CD4-positive, alpha-beta T cell treated with Interleukin-17A for 1 hour (primary cell): ENCODE data around the gene PI4KA.

Experiments
- DNase-seq: peaks from one replicate; pipeline ENCODE4 v3.0.0-alpha.2; 2020

Gene PI4KA

DNA sequence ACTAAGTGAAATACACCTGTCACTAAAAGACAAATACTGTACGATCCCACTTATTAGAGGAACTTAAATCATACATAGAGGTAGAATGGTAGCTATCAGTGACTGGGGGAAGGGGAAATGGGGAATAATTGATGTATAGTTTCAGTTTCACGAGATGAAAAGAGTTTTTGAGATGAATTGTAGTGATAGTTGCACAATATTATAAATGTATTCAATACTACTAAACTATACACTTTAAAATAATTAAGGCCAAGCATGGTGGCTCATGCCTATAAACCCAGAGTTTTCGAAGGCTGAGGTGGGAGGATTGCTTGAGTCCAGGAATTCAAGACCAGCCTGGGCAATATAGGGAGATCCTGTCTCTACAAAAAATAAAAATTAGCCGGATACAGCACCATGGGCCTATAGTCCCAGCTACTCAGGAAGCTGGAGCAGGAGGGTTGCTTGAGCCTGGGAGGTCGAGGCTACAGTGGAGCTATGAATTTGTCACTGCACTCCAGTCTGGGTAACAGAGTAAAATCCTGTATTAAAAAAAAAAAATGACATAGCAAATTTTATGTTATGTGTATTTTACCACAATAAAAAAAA lies 44.3 kb downstream of the PI4KA start:
- no peak for DNase-seq

DNA sequence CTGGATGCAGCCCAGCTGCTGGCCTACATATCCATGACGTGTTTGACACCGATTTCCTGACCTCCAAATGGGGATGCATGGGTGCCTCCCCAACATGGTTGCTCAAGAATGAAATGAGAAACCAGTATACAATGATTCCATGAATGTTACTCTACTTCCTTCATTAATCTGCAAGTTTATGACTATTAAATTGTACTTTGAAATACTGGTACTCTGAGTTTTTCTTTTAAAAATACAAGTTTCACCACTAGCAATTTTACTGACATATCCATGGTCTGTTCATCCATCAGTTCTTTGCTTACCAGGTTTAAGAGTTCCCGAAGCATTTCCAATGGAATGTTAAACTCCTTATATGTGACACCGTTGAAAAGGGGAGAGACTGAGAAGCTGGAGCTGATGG lies 45.6 kb downstream of the PI4KA start:
- DNase-seq = no peak

DNA sequence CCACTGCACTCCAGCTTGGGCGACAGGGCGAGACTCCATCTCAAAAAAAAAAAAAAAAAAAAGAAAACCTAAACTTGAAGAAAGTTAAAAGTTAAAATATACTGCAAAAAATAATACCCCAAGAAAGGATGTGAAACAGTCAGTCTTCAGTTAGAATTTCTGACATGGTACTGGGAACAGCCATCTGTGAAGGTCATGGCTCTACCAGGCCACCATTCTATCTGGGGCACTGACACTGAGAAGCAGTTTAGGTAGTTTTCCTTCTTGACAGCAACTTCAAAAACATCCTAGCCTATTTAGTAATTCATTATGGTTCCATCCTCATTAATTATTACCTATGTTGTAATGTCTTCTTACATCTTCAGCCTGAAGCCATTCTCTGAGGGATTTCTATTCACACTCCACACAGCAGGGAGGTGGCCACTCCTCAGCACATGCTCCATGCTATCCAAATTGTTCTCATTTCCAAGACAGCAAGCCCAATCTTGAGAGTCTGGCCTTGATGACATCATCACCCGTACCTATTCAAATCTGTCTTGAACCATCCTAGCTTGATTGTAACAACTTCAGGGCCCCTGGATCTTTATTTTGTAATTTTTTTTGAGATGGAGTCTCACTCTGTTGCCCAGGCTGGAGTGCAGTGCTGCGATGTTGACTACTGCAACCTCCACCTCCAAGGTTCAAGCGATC lies 46.5 kb downstream of the PI4KA start:
- DNase-seq = no peak

DNA sequence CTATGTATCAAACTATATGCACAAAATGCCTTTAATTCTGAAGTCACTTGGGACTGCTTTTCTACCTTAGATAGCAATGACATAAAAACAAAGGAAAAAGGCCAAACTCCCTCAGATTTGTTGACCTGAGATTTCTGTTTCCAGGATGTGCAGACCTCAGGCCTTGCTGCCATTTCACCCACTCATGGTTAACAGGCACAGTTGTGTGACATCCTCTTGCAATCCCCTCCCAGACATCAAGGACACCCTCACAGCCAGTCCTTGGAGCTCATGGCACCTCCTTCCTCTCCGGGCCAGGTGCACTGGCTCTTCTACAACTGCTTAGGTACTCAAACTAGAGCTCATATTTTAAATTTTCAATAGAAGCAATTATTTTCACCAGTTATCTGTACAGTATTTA lies 47.4 kb downstream of the PI4KA start:
- DNase-seq = no peak

DNA sequence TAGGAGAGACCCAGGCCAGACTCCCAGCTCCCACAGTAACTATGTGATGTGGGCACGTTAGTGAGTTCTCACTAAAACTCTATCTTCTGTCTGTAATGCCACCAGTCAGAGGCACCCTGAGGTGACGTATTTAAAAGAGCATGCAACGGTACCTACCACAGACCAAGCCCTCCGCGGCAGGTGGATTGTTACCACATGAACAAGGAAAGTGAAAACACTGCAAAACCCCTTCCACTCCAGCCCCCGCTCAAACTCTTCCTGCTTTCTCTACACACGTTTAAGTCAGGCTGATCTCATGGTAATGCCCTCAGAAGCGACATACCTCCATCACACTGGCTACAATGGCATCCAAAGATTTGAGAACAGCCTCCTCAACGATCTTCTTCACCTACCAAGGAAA lies 48.0 kb downstream of the PI4KA start:
- DNase-seq = peak; percentile 30

DNA sequence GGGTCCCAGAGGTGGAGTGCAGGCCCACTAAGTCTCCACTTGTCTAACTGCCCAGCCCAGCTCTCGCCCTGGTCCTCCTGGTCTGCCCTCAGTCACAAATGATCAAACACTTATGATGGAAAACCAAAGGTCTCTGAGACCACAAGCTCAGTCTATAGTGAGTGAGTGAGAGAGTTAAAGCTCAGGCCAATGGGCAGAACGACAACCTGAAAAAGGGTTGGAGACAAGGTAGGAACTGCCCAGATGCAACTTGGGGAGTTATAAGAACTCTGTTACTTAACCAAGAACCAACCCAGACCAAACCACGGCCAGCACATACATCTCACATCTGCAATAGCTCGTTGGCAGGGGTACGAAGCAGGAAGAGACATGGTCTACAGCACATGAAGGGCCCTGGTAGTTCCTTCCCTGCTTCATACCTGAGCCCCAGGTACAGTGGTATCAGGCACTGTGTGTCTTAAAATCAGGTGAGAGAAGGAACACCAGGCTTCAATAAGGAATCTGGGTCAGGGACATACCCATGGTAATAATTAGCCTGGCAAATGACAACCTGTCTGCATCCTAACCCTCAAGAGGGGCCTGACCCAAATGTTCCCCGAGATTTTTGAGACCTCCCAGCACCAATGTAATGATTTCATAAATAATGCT lies 48.9 kb downstream of the PI4KA start:
- DNase-seq = no peak

DNA sequence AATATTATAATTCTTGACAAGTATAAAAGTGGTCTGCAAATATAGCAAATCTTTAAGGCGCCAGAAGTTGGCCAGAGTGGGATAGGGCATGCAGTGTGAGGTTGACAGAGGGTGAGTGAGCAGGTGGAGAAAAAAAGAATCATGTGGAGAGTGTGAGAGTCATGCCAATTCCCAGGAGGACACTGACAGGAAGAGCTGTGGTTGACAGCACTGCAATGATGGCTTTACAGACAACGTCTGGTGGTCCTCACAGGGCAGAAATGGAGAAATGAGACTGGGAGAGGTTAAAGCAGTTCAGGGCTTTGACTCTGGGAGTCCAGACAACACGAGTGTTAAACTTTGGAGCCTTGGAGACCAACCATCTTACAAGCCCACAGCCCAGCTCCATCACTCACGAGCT lies 49.8 kb downstream of the PI4KA start:
- DNase-seq = no peak

DNA sequence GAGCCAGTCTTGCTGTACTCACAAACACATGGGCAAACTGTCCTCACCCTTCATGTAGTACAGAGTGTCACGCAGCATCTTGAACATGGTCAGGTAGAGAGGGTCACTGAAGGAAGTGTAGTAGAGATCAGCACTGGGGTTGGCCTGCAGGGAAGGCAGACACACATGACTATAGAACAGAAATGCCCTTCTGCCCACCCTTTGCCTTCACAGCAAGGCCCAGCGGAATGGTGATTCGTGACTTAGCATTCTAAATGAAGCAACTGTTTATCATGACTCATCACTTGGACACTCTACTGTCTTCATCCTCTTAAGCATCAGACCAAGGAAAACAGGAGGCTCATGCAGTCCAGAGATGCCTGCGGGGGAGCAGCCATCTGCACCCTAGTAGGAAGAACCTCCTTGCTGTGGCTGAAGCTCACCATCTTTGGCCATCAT lies 51.3 kb downstream of the PI4KA start:
- no peak for DNase-seq

DNA sequence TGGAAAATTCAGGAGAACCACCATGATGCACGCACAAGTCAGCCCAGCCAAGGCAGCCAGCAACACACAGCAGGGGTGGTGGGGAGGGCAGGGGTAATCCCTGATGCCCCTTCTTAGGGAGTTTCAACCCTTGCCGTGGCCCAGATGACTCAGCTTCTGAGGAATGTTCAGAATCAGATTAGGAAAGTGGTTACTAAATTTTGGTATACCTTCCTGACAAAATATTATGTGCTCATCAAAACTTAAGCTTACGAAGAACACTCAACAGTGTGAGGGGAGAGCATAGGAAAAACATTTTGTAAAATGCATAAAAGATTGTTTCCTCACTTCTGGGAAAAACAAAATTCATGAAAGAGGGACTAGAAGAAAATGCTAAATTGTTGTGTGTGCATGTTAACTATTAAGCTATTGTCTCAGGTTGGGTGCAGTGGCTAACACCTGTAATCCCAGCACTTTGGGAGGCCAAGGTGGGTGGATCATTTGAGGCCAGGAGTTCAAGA lies 52.6 kb downstream of the PI4KA start:
- DNase-seq = no peak

DNA sequence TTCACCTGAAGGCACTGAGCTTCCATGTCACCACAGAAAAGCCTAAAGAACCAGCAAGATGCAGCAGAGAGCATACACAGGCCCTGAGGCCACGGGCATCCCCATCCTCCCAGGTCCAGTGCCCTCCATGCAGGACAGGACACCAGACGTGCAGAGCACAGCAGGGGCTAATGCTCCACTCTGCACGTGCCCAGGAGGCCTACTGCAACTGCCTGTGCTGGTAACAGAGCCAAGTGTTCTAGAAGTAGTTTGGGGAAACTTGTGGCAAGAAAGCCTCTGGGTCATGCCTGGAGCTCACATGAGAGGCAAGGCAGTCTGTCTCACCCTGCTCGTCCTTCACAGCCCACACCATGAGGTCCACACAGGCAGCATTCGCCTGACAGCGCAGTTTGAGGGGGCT lies 54.0 kb downstream of the PI4KA start:
- DNase-seq = no peak

DNA sequence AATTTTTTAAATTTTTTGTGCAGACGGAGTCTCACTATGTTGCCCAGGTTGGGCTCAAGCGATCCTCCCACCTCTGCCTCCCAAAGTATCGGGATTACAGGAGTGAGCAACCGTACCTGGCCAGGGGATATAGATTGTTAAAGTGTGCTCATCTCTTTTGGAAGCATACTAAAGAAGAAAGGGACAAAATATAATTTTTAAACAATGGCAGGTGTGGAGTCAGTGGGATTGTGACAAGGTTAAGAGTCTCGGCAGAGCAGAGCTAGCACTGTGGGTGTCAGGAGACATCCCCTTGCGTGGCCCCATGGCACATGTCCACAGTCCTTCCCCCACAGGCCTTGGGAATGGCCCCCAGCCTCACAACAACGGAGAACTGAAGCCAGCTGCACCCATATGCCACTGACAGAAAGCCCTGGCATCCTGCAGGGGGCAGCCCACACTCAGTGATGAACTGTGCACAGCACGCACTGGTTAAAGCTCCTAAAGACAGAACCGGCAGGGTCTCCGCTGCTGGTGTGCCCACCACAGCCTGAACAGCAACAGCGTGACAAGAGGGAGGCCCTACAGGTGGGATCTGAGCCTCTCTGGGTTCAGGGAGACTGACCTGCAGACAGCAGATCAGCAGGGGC lies 54.8 kb downstream of the PI4KA start:
- peak; percentile 27 for DNase-seq

DNA sequence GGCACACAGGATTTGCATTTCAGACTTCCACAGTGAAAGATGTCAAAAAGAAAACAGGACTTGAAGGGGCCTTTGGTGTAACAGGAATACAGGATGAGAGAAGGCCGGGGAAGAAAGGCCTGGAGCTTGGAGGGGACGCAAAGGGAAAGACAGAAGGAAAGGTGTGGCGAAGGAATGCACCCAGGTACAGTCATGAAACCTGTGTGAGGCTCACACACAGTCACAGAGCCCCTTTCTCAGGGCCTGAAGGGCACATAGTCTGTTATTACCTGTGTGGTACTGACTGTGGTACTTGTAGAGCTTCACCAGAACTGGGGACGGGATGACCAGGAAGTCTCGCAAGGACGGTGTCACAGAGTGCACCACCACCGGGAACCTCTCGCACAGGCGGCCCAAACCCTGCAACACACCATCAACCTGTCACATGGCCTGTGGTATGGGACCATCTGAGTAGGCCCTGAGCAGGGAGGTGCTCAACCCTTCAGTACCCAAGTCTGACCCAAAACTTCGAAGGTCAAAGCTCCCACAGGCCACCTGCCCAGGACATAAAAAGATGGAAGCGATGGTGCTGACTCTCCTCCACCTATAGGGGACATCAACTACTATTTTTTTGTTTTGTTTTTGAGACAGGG lies 55.6 kb downstream of the PI4KA start:
- DNase-seq = no peak

DNA sequence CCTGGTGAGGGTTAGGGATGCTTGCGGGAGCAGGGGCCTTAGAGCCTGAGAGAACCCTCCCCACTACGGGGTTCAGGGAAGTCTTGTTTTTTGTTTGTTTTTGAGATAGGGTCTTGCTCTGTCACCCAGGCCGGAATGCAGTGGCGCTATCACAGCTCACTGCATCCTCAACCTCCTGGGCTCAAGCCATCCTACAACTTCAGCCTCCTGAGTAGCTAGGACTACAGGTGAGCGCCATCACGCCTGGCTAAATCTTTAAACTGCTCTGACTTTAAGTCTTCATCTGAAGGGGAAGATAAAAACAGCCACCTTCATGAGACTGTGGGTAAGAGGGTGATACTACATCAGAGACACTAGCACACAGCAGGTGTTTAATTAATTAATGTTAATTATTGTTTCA lies 56.2 kb downstream of the PI4KA start:
- no peak for DNase-seq

DNA sequence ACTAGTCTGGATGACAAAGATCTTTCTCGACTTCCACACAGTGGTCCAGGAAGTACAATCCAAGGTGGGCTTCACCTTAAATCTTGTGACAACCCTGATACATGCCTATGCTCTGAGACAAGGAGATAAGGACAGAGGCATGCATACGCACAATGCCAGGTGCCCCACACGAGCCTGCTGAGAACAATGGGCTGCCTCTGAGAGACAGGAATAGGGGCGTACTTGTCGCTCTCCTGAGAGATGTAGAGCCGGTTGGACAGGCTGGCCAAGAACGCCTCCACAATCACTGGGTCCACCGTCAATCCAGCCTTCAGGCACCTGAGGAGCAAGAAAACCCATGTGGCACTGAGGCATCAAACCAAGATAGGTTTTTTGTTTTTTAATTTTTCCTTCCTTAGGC lies 59.2 kb downstream of the PI4KA start:
- DNase-seq = no peak

DNA sequence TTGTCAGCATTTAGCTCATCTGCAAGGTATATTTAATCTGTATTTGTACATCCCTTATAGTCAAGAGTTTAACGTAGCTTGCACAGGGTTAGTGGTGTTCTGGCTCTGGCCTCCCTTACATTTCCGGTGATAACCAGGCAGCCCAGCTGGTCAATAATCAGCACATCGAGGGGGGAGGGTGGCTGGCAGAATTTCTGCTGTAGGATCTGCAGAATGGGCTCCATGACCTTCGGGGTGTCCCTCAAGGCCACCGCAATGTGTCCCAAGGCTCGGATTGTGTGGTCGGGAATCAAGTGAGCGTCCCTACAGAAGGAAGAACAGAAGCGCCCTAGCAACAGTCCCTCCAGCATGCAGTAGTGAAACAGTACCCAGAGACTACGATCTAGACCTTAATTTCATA lies 59.6 kb downstream of the PI4KA start:
- DNase-seq = no peak

DNA sequence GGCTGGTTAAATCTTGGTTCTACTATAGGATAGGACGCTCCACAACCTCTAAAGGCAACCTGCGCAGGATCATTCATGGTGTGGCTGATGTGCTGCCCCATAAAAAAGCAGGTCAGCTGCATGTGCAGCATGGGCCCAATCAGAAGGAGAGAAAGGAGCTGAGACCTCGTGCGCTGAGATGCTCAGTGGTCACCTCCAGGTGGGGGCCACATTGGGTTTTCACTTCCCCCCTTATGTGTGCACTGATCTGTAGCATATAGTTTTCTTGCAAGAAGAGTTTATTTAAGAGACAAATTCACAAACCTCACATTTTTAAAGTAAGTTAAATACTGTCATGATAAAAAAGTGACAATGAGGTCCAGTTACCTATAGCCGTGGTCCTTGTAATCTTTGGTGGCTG lies 60.4 kb downstream of the PI4KA start:
- no peak for DNase-seq

DNA sequence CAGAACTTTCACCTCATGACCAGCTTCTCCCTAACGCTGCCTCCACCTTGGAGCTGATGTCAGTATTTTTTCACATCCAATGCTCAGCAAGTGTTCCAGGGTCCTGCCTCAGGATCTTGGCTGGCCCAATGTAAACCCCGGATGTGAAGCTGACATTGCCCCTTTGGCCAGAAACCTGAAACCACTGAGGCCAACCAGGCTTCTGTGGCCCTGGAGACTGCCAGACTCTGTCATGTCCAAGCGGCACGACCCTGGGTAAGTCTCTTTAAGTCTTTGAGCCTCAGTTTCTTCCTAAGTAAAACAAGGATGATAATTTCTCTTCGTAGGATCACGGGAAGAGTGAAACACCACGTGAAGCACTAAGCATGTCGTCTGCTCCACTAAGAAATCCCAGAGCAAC lies 61.9 kb downstream of the PI4KA start:
- DNase-seq = no peak

DNA sequence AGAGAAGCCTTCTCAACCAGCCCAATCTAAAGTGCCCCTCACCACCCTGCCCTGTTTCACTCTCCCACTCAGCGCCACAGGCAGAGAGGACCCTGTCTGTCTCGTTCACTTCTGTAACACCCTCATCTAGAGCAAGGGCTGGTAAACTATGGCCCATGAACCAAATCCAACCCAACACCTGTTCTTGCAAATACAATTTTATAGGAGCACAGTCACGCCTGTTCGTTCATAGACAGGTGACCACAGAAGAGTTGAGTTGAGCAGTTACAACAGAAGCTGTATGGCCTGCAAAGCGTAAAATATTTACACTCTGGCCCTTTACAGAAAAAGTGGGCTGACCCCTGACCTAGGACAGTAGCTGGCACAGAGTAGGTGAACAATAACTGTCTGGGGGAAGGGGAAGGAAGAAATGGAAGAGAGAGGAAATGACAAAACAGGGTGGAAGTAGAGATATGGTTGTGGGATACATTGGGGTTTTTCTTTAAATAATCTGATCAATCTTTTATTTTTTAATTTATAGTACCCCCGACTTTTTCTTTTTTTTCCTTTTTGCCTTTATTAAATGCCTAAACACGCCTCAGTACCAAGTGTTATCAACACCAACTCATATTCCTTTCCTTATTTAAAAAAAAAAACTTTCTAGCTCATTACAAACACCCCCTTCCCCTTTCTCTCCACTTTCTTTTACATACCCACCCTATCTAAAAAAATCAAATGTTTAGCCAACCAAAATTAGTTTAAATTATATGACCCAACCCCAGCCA lies 63.8 kb downstream of the PI4KA start:
- no peak for DNase-seq

DNA sequence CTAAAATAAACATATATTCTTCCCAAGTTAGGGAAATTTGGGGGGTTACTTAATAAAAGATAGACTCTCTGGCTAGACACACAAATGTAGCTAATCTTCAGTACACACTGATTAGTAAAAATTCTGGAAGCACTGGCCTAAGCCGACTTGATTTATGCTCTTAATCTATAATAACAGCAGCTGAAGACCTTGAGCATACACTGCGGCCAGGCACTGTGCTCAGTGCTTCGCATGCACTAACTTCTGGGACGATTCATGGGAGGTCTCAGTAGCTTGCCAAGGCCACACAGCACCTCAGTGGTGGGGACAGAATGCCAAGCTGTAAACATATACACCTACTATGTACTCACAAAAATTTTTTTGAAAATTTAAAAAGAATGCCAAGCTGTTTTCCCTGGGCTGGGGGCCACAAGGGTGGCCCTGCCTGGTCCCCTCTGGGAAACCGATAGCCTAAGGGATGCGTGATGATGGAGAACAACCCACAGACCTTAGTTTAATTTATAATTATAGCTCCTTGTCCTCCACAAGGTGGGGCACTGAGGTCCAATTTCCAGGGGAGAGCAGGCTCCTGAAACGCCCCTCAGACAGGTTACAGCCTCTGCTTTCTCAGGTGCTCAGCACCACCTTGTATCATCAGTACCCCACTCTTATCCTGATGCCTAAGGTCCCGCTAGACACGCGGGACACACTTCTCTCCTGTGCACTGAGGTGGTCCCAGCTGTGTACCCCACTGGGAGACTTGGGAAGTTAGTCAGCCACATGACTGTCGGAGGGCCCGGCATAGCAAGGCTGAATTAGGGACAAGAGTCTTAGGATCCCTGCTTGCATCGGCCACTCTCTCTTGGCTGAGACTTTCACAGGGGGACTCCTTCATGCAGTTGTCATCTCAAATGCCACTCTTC lies 64.6 kb downstream of the PI4KA start:
- DNase-seq = no peak

DNA sequence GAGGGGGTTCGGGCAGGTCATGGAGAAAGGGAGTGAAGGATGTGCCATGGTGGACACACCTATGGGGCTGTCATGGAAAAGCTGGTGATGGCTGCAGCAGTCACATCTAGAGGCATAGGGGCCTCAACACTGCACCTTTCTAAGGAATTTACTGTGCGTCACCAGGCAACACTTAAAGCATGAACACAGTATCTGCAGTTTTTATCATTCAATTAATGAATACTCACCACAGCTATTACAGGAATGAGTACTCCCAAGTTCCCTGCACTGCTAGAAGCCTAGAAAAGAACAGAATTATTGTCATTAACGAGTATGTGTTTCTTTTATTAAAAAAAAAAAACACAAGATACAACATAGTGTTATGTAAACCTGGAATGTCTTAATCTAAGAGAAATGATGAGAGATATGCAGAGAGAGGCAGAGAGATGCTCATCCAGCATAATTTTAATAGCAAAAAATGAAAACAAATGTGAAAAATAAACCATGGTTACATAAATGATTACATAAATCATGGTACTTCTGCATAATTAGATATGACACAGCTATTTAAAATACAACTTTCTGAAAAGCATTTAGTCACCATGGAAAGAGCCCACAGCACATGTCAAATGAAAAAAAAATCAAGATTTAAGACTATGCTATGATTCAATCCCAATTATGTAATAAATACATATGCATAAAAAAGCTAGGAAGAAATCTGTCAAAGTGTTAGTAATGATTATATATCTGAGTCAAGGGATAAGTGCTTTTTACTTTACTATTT lies 65.5 kb downstream of the PI4KA start:
- no peak for DNase-seq
